NCI-H2196 (cell line): ENCODE measurements around the gene STXBP6.

Experiments used
- DNase-seq: peaks from one replicate; lab custom pipeline; 2025; ENCODE audit not compliant: unreplicated experiment; lab: John Stamatoyannopoulos, UW

Gene STXBP6

GRCh38 chr14:25017562-25017961 lies 32.4 kb downstream of the STXBP6 start:
- DNase-seq: no peak

- DNase-seq: no peak
Observed at GRCh38 chr14:25015761-25016160, 34.2 kb downstream of the STXBP6 start.

GRCh38 chr14:25014440-25014839 lies 35.5 kb downstream of the STXBP6 start:
- DNase-seq: no peak

GRCh38 chr14:25011095-25011494 lies 38.9 kb downstream of the STXBP6 start:
- no peak for DNase-seq

- no peak for DNase-seq
Observed at GRCh38 chr14:25010471-25010870, 39.5 kb downstream of the STXBP6 start.

GRCh38 chr14:25009891-25010290 lies 40.1 kb downstream of the STXBP6 start:
- DNase-seq: no peak

- no peak for DNase-seq
Observed at GRCh38 chr14:25007832-25008231, 42.1 kb downstream of the STXBP6 start.

GRCh38 chr14:25006961-25007795 lies 42.8 kb downstream of the STXBP6 start:
- no peak for DNase-seq

- no peak for DNase-seq
Observed at GRCh38 chr14:25006031-25006430, 43.9 kb downstream of the STXBP6 start.

- no peak for DNase-seq
Observed at GRCh38 chr14:25004389-25004809, 45.5 kb downstream of the STXBP6 start.

GRCh38 chr14:25003537-25003936 lies 46.4 kb downstream of the STXBP6 start:
- DNase-seq: no peak

GRCh38 chr14:25001601-25002000 lies 48.3 kb downstream of the STXBP6 start:
- no peak for DNase-seq

GRCh38 chr14:25001156-25001555 lies 48.8 kb downstream of the STXBP6 start:
- no peak for DNase-seq

- DNase-seq: no peak
Observed at GRCh38 chr14:24999157-24999556, 50.8 kb downstream of the STXBP6 start.

- no peak for DNase-seq
Observed at GRCh38 chr14:24996930-24997725, 52.8 kb downstream of the STXBP6 start.

GRCh38 chr14:24995016-24995415 lies 54.9 kb downstream of the STXBP6 start:
- DNase-seq: no peak

GRCh38 chr14:24993631-24994030 lies 56.3 kb downstream of the STXBP6 start:
- DNase-seq: no peak

- no peak for DNase-seq
Observed at GRCh38 chr14:24992624-24993360, 57.2 kb downstream of the STXBP6 start.

- no peak for DNase-seq
Observed at GRCh38 chr14:24991821-24992220, 58.1 kb downstream of the STXBP6 start.

GRCh38 chr14:24991288-24991687 lies 58.7 kb downstream of the STXBP6 start:
- no peak for DNase-seq

- no peak for DNase-seq
Observed at GRCh38 chr14:24990773-24991172, 59.2 kb downstream of the STXBP6 start.
